Hypothalamus (tissue), 51 donors: ENCODE data around the gene GNA12.
A peak's percentile ranks its signal among the peaks of the same experiment; 100 is the strongest.
"Not testable (repeated sequence)": the region's sequence is repeated elsewhere in the genome, so short reads cannot be mapped to it uniquely, and the experiment has no call there.

Experiments used
- DNase-seq, 51 donors: peaks; one replicate each; lab custom pipeline; 2025; lab: John Stamatoyannopoulos, UW

Gene GNA12

DNA sequence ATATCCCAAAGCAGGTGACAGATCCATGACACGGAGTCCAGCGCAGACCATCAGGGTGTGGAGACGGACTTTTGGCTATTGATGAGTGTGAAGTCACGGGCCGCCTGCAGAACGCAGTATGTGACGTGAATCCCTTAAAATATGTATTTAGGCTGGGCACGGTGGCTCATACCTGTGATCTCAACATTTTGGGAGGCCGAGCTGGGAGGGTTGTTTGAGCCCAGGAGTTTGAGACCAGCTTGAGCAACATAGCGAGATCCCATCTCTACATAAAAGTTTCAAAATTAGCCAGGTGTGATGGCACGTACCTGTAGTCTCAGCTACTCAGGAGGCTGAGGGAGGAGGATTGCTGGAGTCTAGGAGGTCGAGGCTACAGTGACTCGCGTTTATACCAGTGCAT lies 158.0 kb downstream of the GNA12 start:
- DNase-seq = no peak

DNA sequence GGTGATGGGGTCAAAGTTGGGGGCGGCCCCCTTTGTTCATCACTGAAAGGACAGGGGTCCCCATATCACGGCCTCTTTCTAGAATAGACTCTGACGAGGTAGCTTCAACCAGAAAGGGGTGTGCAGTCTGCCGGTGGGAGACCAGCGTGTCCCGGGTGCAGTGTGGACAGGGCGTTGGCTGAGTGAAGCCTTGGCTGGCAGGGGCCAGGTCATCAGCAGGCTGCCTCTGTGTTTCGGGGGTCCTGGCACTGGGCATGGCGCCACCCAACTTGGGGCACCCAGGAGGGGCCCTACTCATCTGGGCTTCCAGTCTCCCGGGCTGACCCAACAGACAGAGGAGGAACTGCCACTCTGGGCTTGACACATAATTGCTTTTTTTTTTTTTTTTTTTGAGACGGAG lies 159.6 kb downstream of the GNA12 start:
- no peak for DNase-seq

DNA sequence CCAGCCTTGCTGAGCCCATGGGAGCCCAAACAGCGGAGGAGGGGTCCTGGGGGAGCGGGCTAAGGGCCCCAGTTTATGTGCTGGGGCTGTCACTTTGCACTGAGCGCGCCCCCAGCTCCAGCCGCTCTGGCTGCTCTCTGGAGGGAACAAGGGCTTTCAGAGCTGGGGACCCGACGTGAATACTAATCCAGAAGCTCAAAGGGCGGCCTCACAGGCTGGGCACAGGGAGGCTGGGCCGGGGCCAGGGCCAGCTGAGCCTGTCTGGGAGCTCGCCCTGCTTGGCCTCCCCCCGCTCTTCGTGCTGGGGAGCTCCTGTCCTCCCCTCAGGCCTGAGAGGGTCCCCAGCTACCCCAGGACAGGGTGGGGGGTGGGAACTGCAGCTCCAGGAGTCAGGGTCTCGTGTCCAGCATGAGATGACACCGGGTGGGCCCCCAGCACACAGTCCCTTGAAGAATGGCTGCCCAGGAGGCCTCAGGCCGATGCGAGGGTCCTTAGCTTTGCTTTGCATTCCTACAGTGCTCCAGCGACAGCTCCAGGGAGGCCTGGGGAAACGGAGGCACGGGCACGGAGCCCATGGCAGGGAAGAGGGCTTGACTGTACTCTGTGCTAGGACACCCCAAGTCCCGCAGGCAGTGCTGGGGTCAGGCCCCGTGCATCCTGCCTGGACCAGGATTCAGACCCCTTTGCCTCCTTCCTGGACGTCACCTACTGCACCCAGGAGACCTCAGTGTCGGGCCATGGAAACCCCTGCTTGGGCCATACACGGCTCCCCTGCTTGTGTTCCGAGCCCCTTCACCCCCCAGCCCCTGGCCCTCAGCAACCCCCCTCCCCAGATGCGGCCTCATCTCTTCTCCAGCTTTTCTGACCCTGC lies 161.9 kb downstream of the GNA12 start:
- DNase-seq = peak in 50 of 51 donors; percentile 20 to 97 (median 84)

DNA sequence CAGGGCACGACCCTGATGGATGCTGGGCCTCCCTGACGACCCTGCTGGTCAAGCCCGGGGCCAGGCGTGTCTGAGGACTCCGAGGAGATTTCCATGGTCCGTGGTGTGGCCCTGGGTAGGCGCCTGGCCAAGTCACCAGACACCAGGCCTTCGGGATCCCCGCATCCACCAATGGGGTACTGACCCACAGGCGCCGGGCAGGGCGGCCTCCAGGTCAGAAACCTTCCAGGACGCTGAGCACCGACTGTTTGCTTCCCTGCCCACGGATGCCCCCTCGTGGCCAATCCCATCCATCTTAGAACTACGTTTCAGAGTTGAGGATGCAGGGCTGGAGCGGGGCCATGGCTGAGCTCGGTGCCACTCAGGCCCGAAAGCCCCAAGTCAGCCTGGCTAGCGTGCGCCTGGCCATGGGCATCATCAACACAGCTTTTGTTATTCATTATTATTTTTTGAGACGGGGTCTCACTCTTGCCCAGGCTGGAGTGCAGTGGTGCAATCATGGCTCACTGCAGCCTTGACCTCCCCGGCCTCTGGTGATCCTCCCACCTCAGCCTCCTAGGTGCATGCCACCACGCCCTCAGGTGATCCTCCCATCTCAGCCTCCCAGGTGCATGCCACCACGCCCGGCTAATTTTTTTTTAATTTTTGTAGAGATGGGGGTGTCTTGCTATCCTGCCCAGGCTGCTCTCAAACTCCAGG lies 163.2 kb downstream of the GNA12 start:
- DNase-seq = peak in 49 of 51 donors; percentile 18 to 89 (median 73)

DNA sequence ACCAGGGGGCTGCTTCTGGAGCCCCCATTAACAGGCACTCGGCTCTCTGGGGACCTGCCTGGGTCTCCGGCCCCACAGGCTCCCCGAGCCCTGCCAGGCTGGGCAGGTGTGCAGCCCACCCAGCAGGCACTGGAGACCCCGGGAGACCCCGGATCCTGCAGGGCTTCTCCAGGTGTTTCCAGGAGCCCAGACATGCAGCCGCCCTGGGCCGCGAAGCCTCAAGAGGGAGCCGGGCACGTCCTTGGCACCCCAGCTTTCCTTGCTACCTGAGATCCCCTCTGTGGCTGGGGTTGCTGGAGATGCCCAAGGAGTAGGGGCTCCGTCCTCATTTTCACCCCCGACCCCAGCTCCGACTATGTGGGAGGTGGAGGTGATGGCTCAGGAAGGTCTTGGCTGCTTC lies 163.9 kb downstream of the GNA12 start:
- DNase-seq = no peak

DNA sequence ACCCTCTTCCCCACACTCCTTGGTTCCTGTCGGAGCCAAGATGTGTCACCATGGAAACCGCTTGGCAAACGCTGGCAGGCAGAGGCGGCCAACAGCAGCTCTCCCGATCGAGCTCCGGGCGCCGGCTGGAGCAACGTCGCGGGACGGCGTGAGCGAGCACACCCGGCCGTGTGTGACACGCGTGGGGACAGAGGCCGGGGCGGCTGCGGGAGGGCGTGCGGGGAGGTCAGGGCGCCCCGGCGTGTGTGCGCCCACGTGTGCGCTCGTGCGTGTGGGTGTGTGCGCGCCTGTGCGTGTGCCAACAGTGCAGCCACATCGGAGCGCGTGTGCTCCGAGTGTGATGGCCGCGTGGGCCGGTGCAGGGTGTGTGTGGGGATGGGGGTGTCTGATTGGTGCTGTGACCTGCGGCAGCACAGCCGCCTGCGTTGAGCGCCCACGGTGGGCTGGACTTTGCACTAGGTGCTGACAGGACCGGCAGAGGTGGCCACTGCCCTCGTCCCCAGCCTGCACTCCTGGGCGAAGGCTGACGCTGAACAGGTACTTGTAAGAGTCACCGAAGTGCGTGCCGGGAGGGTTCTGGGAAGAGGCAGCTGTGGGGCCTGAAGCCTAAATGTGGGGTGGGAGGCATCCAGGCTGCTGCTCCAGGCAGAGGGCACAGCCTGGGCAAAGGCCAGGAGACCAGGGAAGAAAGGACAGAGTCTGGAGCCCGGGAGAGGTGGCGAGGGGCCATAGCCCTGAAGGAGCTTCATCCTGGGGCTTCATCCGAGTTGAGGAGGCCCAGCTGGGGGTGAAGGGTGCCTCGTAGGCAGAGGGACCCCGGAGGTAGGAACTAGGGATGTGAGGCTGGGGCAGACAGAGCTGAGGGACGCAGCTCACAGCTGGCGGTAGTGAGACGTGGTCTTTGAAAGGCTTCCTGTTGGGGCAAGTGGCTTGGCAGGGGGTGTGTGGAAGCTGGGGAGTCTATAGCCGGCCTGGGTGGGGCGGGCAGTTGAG lies 164.7 kb downstream of the GNA12 start:
- DNase-seq = peak in 8 of 51 donors; percentile 15 to 45 (median 24)

DNA sequence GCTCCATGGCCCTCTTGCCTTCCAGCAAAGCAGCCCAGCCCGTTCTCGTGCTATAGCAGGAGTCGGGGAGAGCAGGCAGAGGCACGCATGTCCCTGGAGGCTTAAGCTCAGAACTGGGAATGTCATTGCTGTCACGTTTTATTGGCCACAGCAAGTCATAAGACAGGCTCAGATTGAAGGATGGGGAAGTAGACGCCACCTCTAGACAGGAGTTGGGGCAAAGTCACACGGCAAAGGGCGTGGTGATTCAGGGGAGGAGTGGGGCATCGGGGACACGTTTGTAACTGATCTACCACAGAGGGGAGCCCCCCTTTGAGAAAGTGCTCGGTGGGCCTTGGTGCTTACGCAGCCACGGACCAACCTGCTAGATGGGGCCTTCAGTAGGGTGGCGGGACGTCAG lies 165.7 kb downstream of the GNA12 start:
- not testable (repeated sequence) for DNase-seq
